Measurements from ENCODE around the gene BLOC1S2.

DNA sequence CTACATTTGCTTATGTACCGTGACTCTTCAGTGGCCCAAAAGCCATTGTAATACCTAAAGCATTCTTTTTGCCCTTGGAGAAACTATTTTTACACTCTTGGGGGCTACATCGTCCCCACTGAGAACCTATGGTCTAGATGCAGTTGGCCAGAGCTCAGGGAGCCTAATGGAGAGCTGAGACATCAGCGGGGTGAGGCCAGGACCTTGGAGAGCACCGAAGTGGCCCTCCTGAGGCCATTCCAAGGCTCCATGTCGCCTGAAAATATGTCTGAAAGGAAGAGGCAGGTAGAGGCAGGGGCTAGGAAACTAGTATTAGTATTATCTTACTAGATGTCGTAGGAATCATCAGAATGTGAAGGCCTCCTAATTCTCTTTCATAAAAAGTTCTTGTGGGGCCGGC, 38.7 kb upstream of the BLOC1S2 start:
- TF ChIP-seq POLR2A (IDR thresholded peaks at IDR 0.05; ENCODE audit: extremely low read depth, insufficient read length) (no peak), MYC (IDR thresholded peaks at IDR 0.05; ENCODE audit: low read depth, low read length) (no peak)
- TF ChIP-seq, protein P1, sequence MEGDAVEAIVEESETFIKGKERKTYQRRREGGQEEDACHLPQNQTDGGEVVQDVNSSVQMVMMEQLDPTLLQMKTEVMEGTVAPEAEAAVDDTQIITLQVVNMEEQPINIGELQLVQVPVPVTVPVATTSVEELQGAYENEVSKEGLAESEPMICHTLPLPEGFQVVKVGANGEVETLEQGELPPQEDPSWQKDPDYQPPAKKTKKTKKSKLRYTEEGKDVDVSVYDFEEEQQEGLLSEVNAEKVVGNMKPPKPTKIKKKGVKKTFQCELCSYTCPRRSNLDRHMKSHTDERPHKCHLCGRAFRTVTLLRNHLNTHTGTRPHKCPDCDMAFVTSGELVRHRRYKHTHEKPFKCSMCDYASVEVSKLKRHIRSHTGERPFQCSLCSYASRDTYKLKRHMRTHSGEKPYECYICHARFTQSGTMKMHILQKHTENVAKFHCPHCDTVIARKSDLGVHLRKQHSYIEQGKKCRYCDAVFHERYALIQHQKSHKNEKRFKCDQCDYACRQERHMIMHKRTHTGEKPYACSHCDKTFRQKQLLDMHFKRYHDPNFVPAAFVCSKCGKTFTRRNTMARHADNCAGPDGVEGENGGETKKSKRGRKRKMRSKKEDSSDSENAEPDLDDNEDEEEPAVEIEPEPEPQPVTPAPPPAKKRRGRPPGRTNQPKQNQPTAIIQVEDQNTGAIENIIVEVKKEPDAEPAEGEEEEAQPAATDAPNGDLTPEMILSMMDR (IDR thresholded peaks at IDR 0.05; ENCODE audit: low read depth, low read length) = no peak
- TF ChIP-seq, protein P2, sequence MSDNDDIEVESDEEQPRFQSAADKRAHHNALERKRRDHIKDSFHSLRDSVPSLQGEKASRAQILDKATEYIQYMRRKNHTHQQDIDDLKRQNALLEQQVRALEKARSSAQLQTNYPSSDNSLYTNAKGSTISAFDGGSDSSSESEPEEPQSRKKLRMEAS (IDR thresholded peaks at IDR 0.05; ENCODE audit: low read depth, low read length) = no peak

All from NB4 (cell line).